ENCODE measurements around the gene DPM2.

Gene DPM2

GRCh38 chr9:127960410-127961154 lies 22.9 kb upstream of the DPM2 start:
- H4K20me1 ChIP-seq (ENCODE audit: insufficient read depth, low read length): peaks cover 35% of the 10 kb centered on the region
- TF ChIP-seq EZH2 (IDR thresholded peaks at IDR 0.05; ENCODE audit: borderline replicate concordance, low read depth, low read length, severe bottlenecking) (no peak), CTCF (IDR thresholded peaks at IDR 0.05; ENCODE audit: borderline replicate concordance, extremely low read depth, low read length, poor library complexity, severe bottlenecking) (no peak)
- no peaks in the 10 kb centered on the region for H3K27me3 ChIP-seq (ENCODE audit: insufficient read depth, low read length, poor library complexity)
- H3K36me3 ChIP-seq (ENCODE audit: insufficient read depth, low read length): no peaks in the 10 kb centered on the region
- no peak overlapping the region for H3K27ac ChIP-seq (ENCODE audit: low read length)
- DNase-seq (no peak), ATAC-seq (ENCODE audit: insufficient read depth, low read depth) (no peak)
- no peak overlapping the region for H3K4me3 ChIP-seq (ENCODE audit: low read depth in 1 of 2, low read length in 2 of 2)
- no peaks in the 10 kb centered on the region for H3K4me1 ChIP-seq (ENCODE audit: insufficient read depth, low read length)
- no peak overlapping the region for H3K9ac ChIP-seq (ENCODE audit: low read depth, low read length)
- H3K79me2 ChIP-seq (ENCODE audit: insufficient read depth, low read length): no peaks in the 10 kb centered on the region; the same call in 1 of the 2 replicates
- H3K9me3 ChIP-seq (ENCODE audit: insufficient read depth, low read length, severe bottlenecking): no peaks in the 10 kb centered on the region
- H3K4me2 ChIP-seq (ENCODE audit: insufficient read depth, low read length): no peak overlapping the region
- no peak overlapping the region for H2AFZ ChIP-seq (ENCODE audit: low read depth, low read length)

- Histone ChIP-seq H3K9me3 (ENCODE audit: insufficient read depth, low read length, severe bottlenecking) (no peaks in the 10 kb centered on the region), H3K4me1 (ENCODE audit: insufficient read depth, low read length) (no peaks in the 10 kb centered on the region), H3K27me3 (ENCODE audit: insufficient read depth, low read length, poor library complexity) (no peaks in the 10 kb centered on the region), H3K4me2 (ENCODE audit: insufficient read depth, low read length) (no peak overlapping the region), H3K9ac (ENCODE audit: low read depth, low read length) (no peak overlapping the region), H3K4me3 (ENCODE audit: low read depth in 1 of 2, low read length in 2 of 2) (no peak overlapping the region), H3K36me3 (ENCODE audit: insufficient read depth, low read length) (no peaks in the 10 kb centered on the region), H4K20me1 (ENCODE audit: insufficient read depth, low read length) (peaks cover 32% of the 10 kb centered on the region), H3K79me2 (ENCODE audit: insufficient read depth, low read length) (no peaks in the 10 kb centered on the region; the same call in 1 of the 2 replicates), H3K27ac (ENCODE audit: low read length) (no peak overlapping the region), H2AFZ (ENCODE audit: low read depth, low read length) (no peak overlapping the region)
- DNase-seq (no peak), ATAC-seq (ENCODE audit: insufficient read depth, low read depth) (no peak)
- TF ChIP-seq EZH2 (IDR thresholded peaks at IDR 0.05; ENCODE audit: borderline replicate concordance, low read depth, low read length, severe bottlenecking) (no peak), CTCF (IDR thresholded peaks at IDR 0.05; ENCODE audit: borderline replicate concordance, extremely low read depth, low read length, poor library complexity, severe bottlenecking) (no peak)
These were observed 22.3 kb upstream of the DPM2 start for GRCh38 chr9:127959841-127960409.

- H2AFZ ChIP-seq (ENCODE audit: low read depth, low read length): no peak overlapping the region
- H3K9me3 ChIP-seq (ENCODE audit: insufficient read depth, low read length, severe bottlenecking): no peaks in the 10 kb centered on the region
- DNase-seq (no peak), ATAC-seq (ENCODE audit: insufficient read depth, low read depth) (no peak)
- no peak for TF ChIP-seq CTCF (IDR thresholded peaks at IDR 0.05; ENCODE audit: borderline replicate concordance, extremely low read depth, low read length, poor library complexity, severe bottlenecking)
- no peak for TF ChIP-seq EZH2 (IDR thresholded peaks at IDR 0.05; ENCODE audit: borderline replicate concordance, low read depth, low read length, severe bottlenecking)
- H3K79me2 ChIP-seq (ENCODE audit: insufficient read depth, low read length): no peaks in the 10 kb centered on the region; the same call in 1 of the 2 replicates
- H4K20me1 ChIP-seq (ENCODE audit: insufficient read depth, low read length): peaks cover 32% of the 10 kb centered on the region
- no peaks in the 10 kb centered on the region for H3K36me3 ChIP-seq (ENCODE audit: insufficient read depth, low read length)
- no peaks in the 10 kb centered on the region for H3K27me3 ChIP-seq (ENCODE audit: insufficient read depth, low read length, poor library complexity)
- no peak overlapping the region for H3K4me3 ChIP-seq (ENCODE audit: low read depth in 1 of 2, low read length in 2 of 2)
- H3K4me1 ChIP-seq (ENCODE audit: insufficient read depth, low read length): no peaks in the 10 kb centered on the region
- no peak overlapping the region for H3K9ac ChIP-seq (ENCODE audit: low read depth, low read length)
- H3K27ac ChIP-seq (ENCODE audit: low read length): no peak overlapping the region
- no peak overlapping the region for H3K4me2 ChIP-seq (ENCODE audit: insufficient read depth, low read length)
These were observed 21.7 kb upstream of the DPM2 start for GRCh38 chr9:127959398-127959797.

All from DND-41 (cell line).